Measurements from ENCODE around the gene MRPS18A. TPM values are rescaled to one million over a fixed set of nuclear protein-coding genes. Genes with fewer than 3 reads are reported as not detected.
A peak's percentile ranks its signal among the peaks of the same experiment; 100 is the strongest.
"Not testable (repeated sequence)": the region's sequence is repeated elsewhere in the genome, so short reads cannot be mapped to it uniquely, and the experiment has no call there.

The MRPS18A gene
- total RNA-seq, 1 donor from 2014 or later = 23.1 TPM

GRCh38 chr6:43717389-43717788 lies 29.8 kb upstream of the MRPS18A start:
- DNase-seq (ENCODE audit: low spot score) = no peak

- peak; percentile 84 for DNase-seq (ENCODE audit: low spot score)
Measured at GRCh38 chr6:43716099-43716498, 28.5 kb upstream of the MRPS18A start.

GRCh38 chr6:43715056-43715788 lies 27.6 kb upstream of the MRPS18A start:
- no peak for DNase-seq (ENCODE audit: low spot score)

GRCh38 chr6:43714311-43715055 lies 26.9 kb upstream of the MRPS18A start:
- DNase-seq (ENCODE audit: low spot score) = peak; percentile 36

- no peak for DNase-seq (ENCODE audit: low spot score)
Measured at GRCh38 chr6:43713643-43714310, 26.2 kb upstream of the MRPS18A start.

DNA sequence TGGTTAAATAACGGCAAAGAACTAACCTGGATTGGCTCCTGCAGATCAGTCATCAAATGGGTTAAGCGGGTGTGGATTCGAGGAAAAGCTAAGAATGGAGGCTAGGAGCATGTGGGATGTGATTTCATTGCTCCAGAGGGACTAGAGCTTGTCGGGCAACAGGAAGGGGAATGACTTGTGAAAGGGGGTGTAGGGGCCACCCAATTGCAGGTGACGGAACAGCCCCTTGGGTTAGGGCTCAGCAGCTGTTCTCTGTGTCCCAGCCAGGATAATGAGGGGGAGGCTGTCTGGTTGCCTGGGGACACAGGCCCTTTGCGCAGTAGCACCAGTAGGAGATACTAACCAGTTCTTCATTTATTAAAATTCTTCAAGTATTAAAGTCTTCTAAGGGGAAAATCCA lies 25.0 kb upstream of the MRPS18A start:
- DNase-seq (ENCODE audit: low spot score) = no peak

DNA sequence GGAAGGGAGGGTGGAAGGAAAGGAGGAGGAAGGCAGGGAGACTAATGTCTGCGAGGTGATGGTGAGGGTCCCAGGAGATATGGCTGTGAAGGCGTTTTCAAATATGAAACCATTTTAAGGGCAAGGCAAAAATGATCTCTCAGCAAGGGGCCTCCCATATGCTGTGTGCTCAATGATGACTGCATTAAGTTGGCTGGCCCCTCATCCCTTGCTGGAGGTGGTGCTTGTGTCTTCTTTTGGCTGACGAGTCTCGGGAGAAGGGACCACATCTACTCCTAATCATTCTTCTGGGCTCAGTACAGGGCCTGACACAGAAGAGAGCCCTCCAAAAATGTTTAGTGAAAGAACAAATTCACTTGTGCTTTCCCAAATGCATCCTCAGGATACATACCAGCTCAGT lies 23.0 kb upstream of the MRPS18A start:
- no peak for DNase-seq (ENCODE audit: low spot score)

DNA sequence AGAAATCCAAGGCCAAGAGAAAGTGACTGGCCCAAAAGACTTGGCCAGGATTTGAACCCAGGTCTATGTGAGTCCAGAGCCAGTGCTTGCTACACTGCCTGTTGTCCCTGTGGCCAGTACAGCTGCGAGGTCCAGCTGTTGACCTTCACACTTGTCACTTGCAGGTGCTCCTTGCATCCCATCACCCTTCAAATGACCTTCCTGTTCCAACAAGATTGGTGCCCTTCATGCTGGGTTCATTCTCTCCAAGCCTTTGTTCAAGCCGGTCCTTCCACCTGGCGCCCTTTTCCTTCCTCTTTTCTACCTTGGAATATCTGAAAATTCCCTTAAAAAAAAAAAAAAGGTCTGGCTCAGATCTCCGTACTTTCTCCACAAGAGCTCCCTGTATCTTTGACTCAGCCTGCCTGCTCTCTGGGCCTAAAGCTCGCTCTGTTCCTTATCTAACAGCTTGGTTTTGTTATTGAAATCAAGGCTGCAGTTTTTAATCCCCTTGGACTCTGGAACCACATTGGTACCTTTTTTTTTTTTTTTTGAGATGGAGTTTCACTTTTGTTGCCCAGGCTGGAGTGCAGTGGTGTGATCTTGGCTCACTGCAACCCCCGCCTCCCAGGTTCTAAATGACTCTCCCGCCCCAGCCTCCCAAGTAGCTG lies 22.2 kb upstream of the MRPS18A start:
- peak; percentile 78 for DNase-seq (ENCODE audit: low spot score)

- peak; percentile 85 for DNase-seq (ENCODE audit: low spot score)
Measured at GRCh38 chr6:43708860-43709653, 21.5 kb upstream of the MRPS18A start.

GRCh38 chr6:43707767-43708166 lies 20.2 kb upstream of the MRPS18A start:
- DNase-seq (ENCODE audit: low spot score) = no peak

DNA sequence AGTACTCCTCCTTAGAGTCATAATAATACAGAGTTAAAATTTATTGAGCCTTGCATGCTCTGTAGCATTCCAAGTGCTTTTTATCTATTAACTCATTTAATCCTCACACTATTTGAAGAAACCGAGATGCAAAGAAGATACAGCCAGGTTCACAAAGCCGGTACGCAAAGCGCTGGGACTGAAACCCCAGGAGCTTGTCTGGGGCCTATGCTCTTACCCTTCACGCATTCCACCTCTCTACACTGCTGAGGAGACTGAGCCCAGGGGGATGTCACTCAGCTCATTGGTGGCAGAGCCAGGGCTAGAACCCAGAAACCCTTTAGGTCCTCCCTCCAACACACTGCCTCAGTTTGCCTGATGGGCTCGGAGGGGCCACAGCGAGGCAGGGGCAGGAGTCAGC lies 19.7 kb upstream of the MRPS18A start:
- DNase-seq (ENCODE audit: low spot score) = peak; percentile 22

DNA sequence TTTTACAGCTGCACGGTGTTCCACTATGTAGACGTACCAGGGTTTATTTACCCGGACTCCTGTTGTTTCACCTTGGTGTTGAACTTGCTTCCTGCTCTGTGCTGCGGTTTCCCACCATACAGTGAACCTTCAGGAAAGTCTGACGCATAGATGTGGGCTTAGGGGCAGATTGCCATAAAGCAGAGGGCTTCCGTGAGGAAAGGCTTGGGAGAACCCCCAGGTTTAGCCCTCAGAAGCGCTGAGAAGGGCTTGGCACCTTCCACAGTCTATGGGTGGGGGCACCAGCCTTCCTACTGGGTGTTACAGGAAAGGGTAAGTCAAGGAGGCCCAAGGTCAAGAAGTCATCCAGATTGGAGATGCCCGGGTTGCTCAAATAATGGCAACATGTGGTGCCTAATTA lies 19.2 kb upstream of the MRPS18A start:
- DNase-seq (ENCODE audit: low spot score) = peak; percentile 69

DNA sequence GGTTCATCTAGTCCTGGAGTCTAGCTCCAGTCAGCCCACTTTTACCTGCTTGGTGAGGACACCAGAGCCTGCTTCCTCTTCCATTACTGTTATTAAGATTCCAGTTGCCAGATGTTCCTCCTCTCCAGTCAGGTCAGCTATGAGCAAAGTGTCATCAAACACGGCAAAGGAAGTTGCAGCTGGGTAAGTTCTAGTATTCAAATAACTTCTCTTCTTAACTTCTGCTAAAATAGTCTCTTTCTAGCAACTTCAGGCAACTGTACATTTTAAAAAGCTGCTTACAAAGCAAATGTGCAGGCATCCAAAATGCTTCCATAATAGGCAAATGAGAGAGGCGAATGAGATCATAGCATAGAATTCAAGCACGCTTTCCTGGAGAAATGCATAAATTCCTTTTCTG lies 18.4 kb upstream of the MRPS18A start:
- peak; percentile 91 for DNase-seq (ENCODE audit: low spot score)

GRCh38 chr6:43703512-43704429 lies 16.2 kb upstream of the MRPS18A start:
- DNase-seq (ENCODE audit: low spot score) = no peak

DNA sequence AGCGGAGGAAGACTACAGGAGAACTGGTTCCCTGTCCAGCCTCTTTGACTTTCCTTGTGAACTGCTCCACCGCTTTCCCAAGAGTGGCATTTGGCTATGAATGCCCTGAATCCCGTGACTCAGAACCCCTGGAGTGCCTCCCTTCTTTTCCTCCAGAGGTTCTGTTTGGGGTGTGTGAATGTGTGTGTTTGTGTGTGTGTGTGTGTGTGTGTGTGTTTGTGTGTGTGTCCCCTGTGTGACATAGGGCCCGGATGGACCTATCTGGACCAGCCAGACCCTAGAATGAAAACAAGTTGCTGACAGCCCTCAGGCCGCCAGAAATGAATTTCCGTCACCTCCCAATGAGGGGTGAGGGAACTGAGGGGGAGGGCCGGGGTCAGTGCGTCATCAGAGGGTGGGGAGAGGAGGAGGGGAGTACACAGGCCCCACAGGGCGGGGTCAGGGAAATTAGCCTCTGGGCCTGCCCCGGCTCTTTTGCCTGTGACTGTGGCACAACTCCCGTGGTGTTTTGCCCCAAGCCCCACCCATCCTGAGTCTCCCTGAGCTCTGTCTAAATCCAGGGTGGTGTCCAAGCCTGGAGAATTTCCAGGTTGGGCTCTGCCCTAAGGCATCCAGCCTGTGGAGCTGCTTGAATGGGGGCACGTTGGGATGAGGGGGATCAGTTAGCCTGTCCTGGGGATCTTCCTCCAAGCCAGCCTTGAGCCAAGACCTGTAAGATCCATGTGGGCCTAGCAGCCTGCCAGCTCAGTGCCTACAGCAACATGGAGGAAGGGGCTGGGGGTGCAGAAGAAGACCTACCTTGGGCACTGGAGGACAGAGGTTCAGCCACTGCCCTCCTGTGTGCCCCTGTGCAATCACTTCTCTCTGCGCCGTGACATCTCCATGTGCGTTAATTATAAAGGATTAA lies 15.2 kb upstream of the MRPS18A start:
- peak; percentile 99 for DNase-seq (ENCODE audit: low spot score)

DNA sequence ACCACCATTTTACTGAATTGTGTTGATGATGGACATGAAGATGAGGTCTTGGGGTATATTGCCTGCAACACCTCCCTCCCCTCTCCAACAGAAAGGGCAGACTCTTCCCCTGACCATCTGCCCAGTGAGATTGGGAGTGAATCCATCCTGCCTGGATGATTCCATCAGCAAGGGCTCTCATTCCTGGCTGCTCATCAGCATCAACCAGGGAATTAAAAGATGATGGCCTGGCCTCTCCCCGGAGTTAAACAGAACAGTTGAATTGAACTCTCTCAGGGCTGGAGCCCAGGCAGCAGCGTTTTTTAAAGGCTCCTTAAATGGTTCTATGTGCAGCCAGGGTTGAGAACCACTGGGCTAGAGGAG lies 14.6 kb upstream of the MRPS18A start:
- peak; percentile 85 for DNase-seq (ENCODE audit: low spot score)

GRCh38 chr6:43700939-43701560 lies 13.5 kb upstream of the MRPS18A start:
- DNase-seq (ENCODE audit: low spot score) = not testable (repeated sequence)

DNA sequence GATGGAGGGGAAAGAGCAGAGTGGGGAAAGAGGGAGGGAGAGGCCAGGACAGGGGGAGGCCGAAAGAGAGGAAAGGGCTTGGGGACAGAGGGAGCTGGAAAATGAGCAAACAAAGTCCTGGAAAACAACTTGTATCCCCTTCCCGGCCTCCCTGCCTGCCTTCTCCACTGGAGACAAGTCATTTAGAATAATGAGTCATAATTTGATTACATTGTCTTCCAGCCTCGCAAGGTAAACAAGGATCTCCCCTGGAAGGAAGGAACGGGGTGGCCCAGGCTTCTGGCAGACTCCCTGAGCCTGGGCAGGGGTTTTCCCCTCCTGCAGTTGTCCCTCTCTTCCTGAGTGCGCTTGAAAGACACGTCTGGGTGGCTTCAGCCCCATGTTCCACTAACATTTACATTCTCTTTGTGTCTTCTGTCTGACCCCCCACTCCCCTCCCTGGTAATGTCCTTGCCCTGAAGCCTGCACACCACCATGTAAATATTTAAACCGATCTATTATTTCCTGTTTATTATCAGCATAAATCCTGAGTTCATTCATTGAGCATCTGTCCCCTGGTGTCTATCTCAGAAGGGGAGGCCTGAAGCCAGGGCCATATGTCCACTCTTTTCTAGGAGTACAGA lies 12.1 kb upstream of the MRPS18A start:
- peak; percentile 18 for DNase-seq (ENCODE audit: low spot score)
